ENCODE measurements around the gene ISY1.
A peak's percentile ranks its signal among the peaks of the same experiment; 100 is the strongest.
"Not testable (repeated sequence)": the region's sequence is repeated elsewhere in the genome, so short reads cannot be mapped to it uniquely, and the experiment has no call there.

ISY1 gene

GRCh38 chr3:129182390-129183185 is 21.7 kb upstream of the ISY1 start:
- Mint-ChIP-seq H3K4me3 (peak overlapping the region; percentile 98), H3K27ac (peak overlapping the region; percentile 99), H3K36me3 (peaks cover 22% of the 10 kb centered on the region), H3K9me3 (ENCODE audit: low read depth) (no peaks in the 10 kb centered on the region), H3K27me3 (no peaks in the 10 kb centered on the region), H3K4me1 (ENCODE audit: low read depth) (peaks cover 41% of the 10 kb centered on the region)

GRCh38 chr3:129181819-129182218 is 21.0 kb upstream of the ISY1 start:
- Mint-ChIP-seq H3K4me3 (peak overlapping the region; percentile 98), H3K9me3 (ENCODE audit: low read depth) (no peaks in the 10 kb centered on the region), H3K36me3 (peaks cover 23% of the 10 kb centered on the region), H3K27ac (peak overlapping the region; percentile 99), H3K4me1 (ENCODE audit: low read depth) (peaks cover 49% of the 10 kb centered on the region), H3K27me3 (no peaks in the 10 kb centered on the region)

GRCh38 chr3:129180461-129180860 is 19.6 kb upstream of the ISY1 start:
- H3K4me1 Mint-ChIP-seq (ENCODE audit: low read depth) = peaks cover 57% of the 10 kb centered on the region
- no peaks in the 10 kb centered on the region for H3K27me3 Mint-ChIP-seq
- H3K9me3 Mint-ChIP-seq (ENCODE audit: low read depth) = no peaks in the 10 kb centered on the region
- peaks cover 34% of the 10 kb centered on the region for H3K36me3 Mint-ChIP-seq
- peak overlapping the region; percentile 99 for H3K27ac Mint-ChIP-seq
- peak overlapping the region; percentile 98 for H3K4me3 Mint-ChIP-seq

- Mint-ChIP-seq H3K36me3 (peaks cover 23% of the 10 kb centered on the region), H3K27me3 (no peaks in the 10 kb centered on the region), H3K4me3 (peak overlapping the region; percentile 98), H3K9me3 (ENCODE audit: low read depth) (no peaks in the 10 kb centered on the region), H3K4me1 (ENCODE audit: low read depth) (peaks cover 79% of the 10 kb centered on the region), H3K27ac (peak overlapping the region; percentile 91)
These were observed 15.2 kb upstream of the ISY1 start for GRCh38 chr3:129176051-129176450.

GRCh38 chr3:129173725-129174124 is 12.9 kb upstream of the ISY1 start:
- Mint-ChIP-seq H3K9me3 (ENCODE audit: low read depth) (no peaks in the 10 kb centered on the region), H3K4me3 (peak overlapping the region; percentile 77), H3K4me1 (ENCODE audit: low read depth) (peaks cover 71% of the 10 kb centered on the region), H3K36me3 (peaks cover 21% of the 10 kb centered on the region), H3K27me3 (no peaks in the 10 kb centered on the region), H3K27ac (peak overlapping the region; percentile 80)

GRCh38 chr3:129173206-129173605 is 12.3 kb upstream of the ISY1 start:
- Mint-ChIP-seq H3K27ac (peak overlapping the region; percentile 80), H3K4me3 (peak overlapping the region; percentile 77), H3K4me1 (ENCODE audit: low read depth) (peaks cover 65% of the 10 kb centered on the region), H3K36me3 (peaks cover 21% of the 10 kb centered on the region), H3K9me3 (ENCODE audit: low read depth) (no peaks in the 10 kb centered on the region), H3K27me3 (no peaks in the 10 kb centered on the region)

GRCh38 chr3:129166579-129167332 is 5.9 kb upstream of the ISY1 start:
- Mint-ChIP-seq H3K36me3 (peaks cover 12% of the 10 kb centered on the region), H3K27ac (no peak overlapping the region), H3K4me1 (ENCODE audit: low read depth) (peaks cover 34% of the 10 kb centered on the region), H3K27me3 (no peaks in the 10 kb centered on the region), H3K4me3 (no peak overlapping the region), H3K9me3 (ENCODE audit: low read depth) (no peaks in the 10 kb centered on the region)

GRCh38 chr3:129165594-129165993 is 4.7 kb upstream of the ISY1 start:
- H3K27me3 Mint-ChIP-seq; H3K27ac Mint-ChIP-seq; H3K9me3 Mint-ChIP-seq (ENCODE audit: low read depth); H3K36me3 Mint-ChIP-seq; H3K4me3 Mint-ChIP-seq: not testable (repeated sequence)
- peaks cover 26% of the 10 kb centered on the region for H3K4me1 Mint-ChIP-seq (ENCODE audit: low read depth)

GRCh38 chr3:129164500-129164899 is 3.6 kb upstream of the ISY1 start:
- H3K27ac Mint-ChIP-seq = peak overlapping the region; percentile 46
- peaks cover 8% of the 10 kb centered on the region for H3K36me3 Mint-ChIP-seq
- H3K4me3 Mint-ChIP-seq = no peak overlapping the region

GRCh38 chr3:129162729-129163579 is 2.1 kb upstream of the ISY1 start:
- Mint-ChIP-seq H3K27ac (peak overlapping the region; percentile 100), H3K4me3 (peak overlapping the region; percentile 97), H3K9me3 (ENCODE audit: low read depth) (no peaks in the 10 kb centered on the region), H3K4me1 (ENCODE audit: low read depth) (peaks cover 40% of the 10 kb centered on the region), H3K27me3 (no peaks in the 10 kb centered on the region), H3K36me3 (peaks cover 6% of the 10 kb centered on the region)

More at GRCh38 chr3:129164500-129164899, 3.6 kb upstream of the ISY1 start:
- no peaks in the 10 kb centered on the region for H3K9me3 Mint-ChIP-seq (ENCODE audit: low read depth)
- peaks cover 29% of the 10 kb centered on the region for H3K4me1 Mint-ChIP-seq (ENCODE audit: low read depth)
- no peaks in the 10 kb centered on the region for H3K27me3 Mint-ChIP-seq

- Mint-ChIP-seq H3K27me3 (no peaks in the 10 kb centered on the region), H3K4me3 (peak overlapping the region; percentile 97), H3K27ac (peak overlapping the region; percentile 100), H3K9me3 (ENCODE audit: low read depth) (no peaks in the 10 kb centered on the region), H3K4me1 (ENCODE audit: low read depth) (peaks cover 38% of the 10 kb centered on the region), H3K36me3 (peaks cover 5% of the 10 kb centered on the region)
These were observed 1.0 kb upstream of the ISY1 start for GRCh38 chr3:129161860-129162271.

GRCh38 chr3:129144786-129145185 is 16.1 kb downstream of the ISY1 start:
- peaks cover 3% of the 10 kb centered on the region for H3K4me1 Mint-ChIP-seq (ENCODE audit: low read depth)
- H3K9me3 Mint-ChIP-seq (ENCODE audit: low read depth) = no peaks in the 10 kb centered on the region
- H3K36me3 Mint-ChIP-seq = peaks cover 2% of the 10 kb centered on the region
- H3K27ac Mint-ChIP-seq = no peak overlapping the region
- H3K4me3 Mint-ChIP-seq = no peak overlapping the region
- no peaks in the 10 kb centered on the region for H3K27me3 Mint-ChIP-seq

GRCh38 chr3:129141011-129141410 is 19.9 kb downstream of the ISY1 start:
- H3K9me3 Mint-ChIP-seq (ENCODE audit: low read depth); H3K36me3 Mint-ChIP-seq; H3K4me3 Mint-ChIP-seq; H3K4me1 Mint-ChIP-seq (ENCODE audit: low read depth); H3K27ac Mint-ChIP-seq; H3K27me3 Mint-ChIP-seq: not testable (repeated sequence)

- H3K27me3 Mint-ChIP-seq = no peaks in the 10 kb centered on the region
- no peaks in the 10 kb centered on the region for H3K36me3 Mint-ChIP-seq
- no peak overlapping the region for H3K27ac Mint-ChIP-seq
These were observed 21.0 kb downstream of the ISY1 start for GRCh38 chr3:129139911-129140310.

GRCh38 chr3:129136275-129136674 is 24.6 kb downstream of the ISY1 start:
- not testable (repeated sequence) for H3K4me3 Mint-ChIP-seq; H3K27ac Mint-ChIP-seq; H3K9me3 Mint-ChIP-seq (ENCODE audit: low read depth); H3K27me3 Mint-ChIP-seq; H3K36me3 Mint-ChIP-seq
- peaks cover 20% of the 10 kb centered on the region for H3K4me1 Mint-ChIP-seq (ENCODE audit: low read depth)

More at GRCh38 chr3:129139911-129140310, 21.0 kb downstream of the ISY1 start:
- H3K4me1 Mint-ChIP-seq (ENCODE audit: low read depth) = no peaks in the 10 kb centered on the region
- no peak overlapping the region for H3K4me3 Mint-ChIP-seq
- no peaks in the 10 kb centered on the region for H3K9me3 Mint-ChIP-seq (ENCODE audit: low read depth)

Data from activated naive CD8-positive, alpha-beta T cell (primary cell).